Endothelial cell of umbilical vein (primary cell): ENCODE data around the gene HMCN1. TPM values are rescaled to one million over a fixed set of nuclear protein-coding genes. Genes with fewer than 3 reads are reported as not detected.

Experiments used
- BruUV-seq: library from RNA; stranded (reverse); fragments of 400-500 nt; replicated peaks from 2 replicates; lab custom pipeline; 2021; lab: Mats Ljungman, UMichigan
- CTCF ChIA-PET: fragments of 300-600, 350-600 bp; sonication (Branson Sonifier 250); formaldehyde crosslinking; loops from one replicate; lab custom pipeline; 2021; ENCODE audit warnings: antibody characterized with exemption, inconsistent platforms; lab: Charles Lee
- POLR2A ChIA-PET: fragments of 300-600, 350-600 bp; sonication (Branson Sonifier 250); formaldehyde crosslinking; loops from one replicate; lab custom pipeline; 2021; ENCODE audit warnings: antibody characterized with exemption, inconsistent platforms; lab: Charles Lee
- DNase-seq: peaks from one replicate; pipeline ENCODE4 v3.0.0-alpha.2; 2011; ENCODE audit warnings: low read depth, low spot score
- FAIRE-seq: peaks from 2 replicates; lab custom pipeline; 2011; peaks lifted over from hg19 to GRCh38; lab: Jason Lieb, UNC
- H2AFZ ChIP-seq: 2 replicates; pipeline ENCODE4 v1.6.0; 2012; ENCODE audit warnings: low read depth, low read length, control low read depth, inconsistent platforms
- H3K27ac ChIP-seq: 2 replicates; pipeline ENCODE4 v1.5.1; 2011; ENCODE audit warnings: low read depth, mild to moderate bottlenecking, control low read depth, low read length, moderate library complexity; ENCODE audit not compliant: insufficient read depth
- H3K27me3 ChIP-seq, 2 experiments: 2 replicates each; pipeline versions ENCODE4 v1.6.0 to v1.6.1; 2011; ENCODE audit warnings: low read length in 2 of 2, mixed read lengths in 1 of 2; ENCODE audit not compliant: control insufficient read depth in 2 of 2, insufficient read depth in 2 of 2
- H3K36me3 ChIP-seq, 2 experiments: 2 replicates in 1 of 2; 3 replicates in 1 of 2; pipeline ENCODE4 v1.5.1; 2011; ENCODE audit warnings: low read length in 2 of 2, mild to moderate bottlenecking in 1 of 2, moderate library complexity in 1 of 2; ENCODE audit not compliant: control insufficient read depth in 2 of 2, insufficient read depth in 2 of 2; ENCODE audit errors: extremely low read depth in 1 of 2
- H3K4me1 ChIP-seq: 3 replicates; pipeline ENCODE4 v1.5.1; 2011; ENCODE audit warnings: mild to moderate bottlenecking, low read length; ENCODE audit not compliant: control insufficient read depth, insufficient read depth; ENCODE audit errors: extremely low read depth
- H3K4me2 ChIP-seq: 2 replicates; pipeline ENCODE4 v1.6.1; 2011; ENCODE audit warnings: low read length, control low read depth, mixed read lengths; ENCODE audit not compliant: insufficient read depth
- H3K4me3 ChIP-seq, 3 experiments: fragments of 200-600 bp in 1 of 3; sonication (generic), shearing (Covaris generic) in 1 of 3; replicated peaks in 1 of 3; 2 replicates each; pipeline ENCODE4 v1.5.1; 2011 to 2016; ENCODE audit warnings: control low read depth in 3 of 3, low read length in 3 of 3, mild to moderate bottlenecking in 2 of 3, inconsistent platforms in 1 of 3, low read depth in 1 of 3, moderate library complexity in 1 of 3; ENCODE audit not compliant: insufficient read depth in 1 of 3
- H3K79me2 ChIP-seq: 2 replicates; pipeline ENCODE4 v1.6.0; 2012; ENCODE audit warnings: low read length, inconsistent platforms; ENCODE audit not compliant: control insufficient read depth, insufficient read depth
- H3K9ac ChIP-seq: replicated peaks from 2 replicates; pipeline ENCODE3; 2011; ENCODE audit warnings: low read length, control low read depth; ENCODE audit not compliant: insufficient read depth; ENCODE audit errors: extremely low read depth
- H3K9me1 ChIP-seq: replicated peaks from 3 replicates; pipeline ENCODE4 v1.6.0; 2011; ENCODE audit warnings: mild to moderate bottlenecking, low read length; ENCODE audit not compliant: control insufficient read depth, insufficient read depth; ENCODE audit errors: extremely low read depth
- H3K9me3 ChIP-seq: replicated peaks from 2 replicates; pipeline ENCODE4 v1.5.1; 2012; ENCODE audit warnings: low read length, inconsistent platforms; ENCODE audit not compliant: control insufficient read depth, insufficient read depth
- H4K20me1 ChIP-seq: replicated peaks from 2 replicates; pipeline ENCODE3; 2011; ENCODE audit warnings: mild to moderate bottlenecking, low read length; ENCODE audit not compliant: control insufficient read depth, insufficient read depth; ENCODE audit errors: extremely low read depth
- CTCF ChIP-seq, 2 donors: IDR thresholded peaks; 1 replicate in 1 of 2; 2 replicates in 1 of 2; pipeline ENCODE4 v1.5.1; 2011; ENCODE audit warnings: low read length in 2 of 2, mild to moderate bottlenecking in 2 of 2, moderate library complexity in 2 of 2, control low read depth in 1 of 2, inconsistent platforms in 1 of 2, low read depth in 1 of 2; ENCODE audit not compliant: insufficient read depth in 1 of 2; ENCODE audit errors: extremely low read depth in 1 of 2
- EZH2 ChIP-seq: IDR thresholded peaks from 2 replicates; pipeline ENCODE4 v1.6.1; 2012; ENCODE audit warnings: borderline replicate concordance, low read depth, mild to moderate bottlenecking, moderate library complexity, low read length, inconsistent platforms; ENCODE audit not compliant: severe bottlenecking
- FOS ChIP-seq: IDR thresholded peaks from 2 replicates; pipeline ENCODE4 v1.6.1; 2011; ENCODE audit warnings: mild to moderate bottlenecking, low read length, moderate library complexity, borderline replicate concordance; ENCODE audit not compliant: insufficient read depth
- GATA2 ChIP-seq: IDR thresholded peaks from 2 replicates; pipeline ENCODE4 v1.7.0; 2011; ENCODE audit warnings: low read depth, mild to moderate bottlenecking, moderate library complexity, mixed read lengths, low read length; ENCODE audit not compliant: insufficient read length, insufficient read depth
- JUN ChIP-seq: IDR thresholded peaks from 2 replicates; pipeline ENCODE4 v1.6.1; 2011; ENCODE audit warnings: borderline replicate concordance, low read depth; ENCODE audit not compliant: insufficient read length, insufficient read depth
- MAX ChIP-seq: IDR thresholded peaks from 2 replicates; pipeline ENCODE4 v1.6.1; 2011; ENCODE audit not compliant: insufficient read depth, insufficient read length
- MYC ChIP-seq: IDR thresholded peaks from one replicate; pipeline ENCODE4 v1.6.1; 2011; ENCODE audit warnings: mild to moderate bottlenecking, low read depth, low read length
- POLR2A ChIP-seq: IDR thresholded peaks from 2 replicates; pipeline ENCODE4 v1.6.1; 2012; ENCODE audit warnings: low read depth, mild to moderate bottlenecking, control low read depth, low read length
- POLR2AphosphoS5 ChIP-seq: IDR thresholded peaks from 2 replicates; pipeline ENCODE4 v1.6.1; 2012; ENCODE audit warnings: low read depth, mild to moderate bottlenecking, control low read depth, low read length, moderate library complexity; ENCODE audit not compliant: insufficient read depth
- dilution Hi-C: fragments of 300-500 bp; cut with MboI; formaldehyde crosslinking; loops from one replicate; pipeline ENCODE4 v1.15.0; 2019; ENCODE audit warnings: low sequenced_read_pairs; ENCODE audit not compliant: extremely low pct_ligation_motif_present
- intact Hi-C: fragments of 100-400 bp; cut with micrococcal nuclease; formaldehyde crosslinking; loops from one replicate; pipeline ENCODE4 v1.10.0; 2022
- polyA plus RNA-seq, 4 experiments: library from polyadenylated mRNA; depleted of rRNA in 3 of 4; stranded (reverse) in 3 of 4; unstranded in 1 of 4; fragments of >200 nt; gene quantifications; 2 replicates each; pipeline versions ENCODE4 v1.2.1 to v1.2.3, GENCODE V29; 2011 to 2012; ENCODE audit warnings: missing spikeins in 1 of 4
- total RNA-seq: library from RNA; stranded (reverse); gene quantifications from 2 replicates; pipeline ENCODE4 v1.2.3, GENCODE V29; 2021

Gene HMCN1
- total and polyA plus RNA-seq, 2 donors (not counting 3 experiments of a cell fraction or from before 2014, with no cell fraction given), result 10.3 to 16.0 TPM

GRCh38 chr1:186091222-186091720 is 357.1 kb downstream of the HMCN1 start:
- intact Hi-C loops, result loop anchor here (5.0 kb wide), 1 partner anchor 359 kb away; the partner anchor contains the start of gene HMCN1
- H3K79me2 ChIP-seq, result no peaks in the 10 kb centered on the region
- H3K36me3 ChIP-seq, result no peaks in the 10 kb centered on the region
- no peak overlapping the region for H3K4me2 ChIP-seq
- ChIA-PET CTCF (interaction anchor here (1.2 to 1.6 kb wide), 3 partner anchors 11 to 371 kb away, joined by 3 to 4 read pairs (median 3); no protein-coding TSS in a partner anchor), POLR2A (no interaction called here)
- DNase-seq (no peak), FAIRE-seq (no peak)
- H3K27me3 ChIP-seq, result no peaks in the 10 kb centered on the region
- peaks cover 21% of the 10 kb centered on the region for H3K4me1 ChIP-seq
- no TSS peak for BruUV-seq
- dilution Hi-C loops, result no loop called here
- H2AFZ ChIP-seq, result no peak overlapping the region
- TF ChIP-seq GATA2 (no peak), EZH2 (no peak), POLR2A (no peak), POLR2AphosphoS5 (no peak), FOS (no peak), MYC (no peak), CTCF (IDR thresholded peaks at IDR 0.05; ENCODE audit: extremely low read depth in 1 of 2, insufficient read depth in 1 of 2, low read depth in 1 of 2, low read length in 2 of 2) (no peak), MAX (no peak), JUN (no peak)
- no peaks in the 10 kb centered on the region for H4K20me1 ChIP-seq
- H3K4me3 ChIP-seq, result no peak overlapping the region
- no peaks in the 10 kb centered on the region for H3K9me3 ChIP-seq
- H3K9me1 ChIP-seq, result no peaks in the 10 kb centered on the region
- H3K27ac ChIP-seq, result no peak overlapping the region
- H3K9ac ChIP-seq, result no peak overlapping the region
